Spleen (tissue), 11 donors: ENCODE measurements around the gene EWSR1. TPM values are rescaled to one million over a fixed set of nuclear protein-coding genes. Genes with fewer than 3 reads are reported as not detected.
A peak's percentile ranks its signal among the peaks of the same experiment; 100 is the strongest.

Experiments used
- DNase-seq: peaks from one replicate; pipeline ENCODE4 v3.0.0-alpha.2; 2020
- H3K27ac ChIP-seq, 8 donors: fragments of 200-600 bp; sonication (generic) in 7 of 8; 1 replicate in 4 of 8; 2 replicates in 4 of 8; pipeline versions ENCODE4 v1.5.0 to v1.8.0; 2016 to 2021; ENCODE audit warnings: inconsistent platforms in 4 of 8, mild to moderate bottlenecking in 4 of 8, moderate library complexity in 1 of 8
- H3K27me3 ChIP-seq, 7 donors: fragments of 200-600 bp; sonication (generic) in 6 of 7; replicated peaks in 1 of 7; 1 replicate in 4 of 7; 2 replicates in 3 of 7; pipeline versions ENCODE4 v1.5.0 to v1.8.0; 2016 to 2021; ENCODE audit warnings: inconsistent platforms in 3 of 7, mild to moderate bottlenecking in 1 of 7
- H3K36me3 ChIP-seq, 6 donors: fragments of 200-600 bp; sonication (generic) in 5 of 6; 1 replicate in 4 of 6; 2 replicates in 2 of 6; pipeline versions ENCODE4 v1.5.0 to v1.8.0; 2016 to 2021; ENCODE audit warnings: inconsistent platforms in 2 of 6
- H3K4me1 ChIP-seq, 6 donors: fragments of 200-600 bp; sonication (generic) in 5 of 6; 1 replicate in 3 of 6; 2 replicates in 3 of 6; pipeline versions ENCODE4 v1.5.0 to v1.8.0; 2016 to 2021; ENCODE audit warnings: inconsistent platforms in 3 of 6
- H3K4me3 ChIP-seq, 8 donors: fragments of 200-600 bp; sonication (generic) in 7 of 8; 1 replicate in 4 of 8; 2 replicates in 4 of 8; pipeline versions ENCODE4 v1.5.0 to v1.8.0; 2016 to 2021; ENCODE audit warnings: inconsistent platforms in 4 of 8, mild to moderate bottlenecking in 4 of 8, moderate library complexity in 2 of 8
- H3K9me3 ChIP-seq, 8 donors: fragments of 200-600 bp; sonication (generic) in 7 of 8; 1 replicate in 4 of 8; 2 replicates in 4 of 8; pipeline versions ENCODE4 v1.5.0 to v1.8.0; 2016 to 2021; ENCODE audit warnings: inconsistent platforms in 4 of 8
- POLR2A ChIP-seq, 3 donors: fragments of 450-650 bp; IDR thresholded peaks; one replicate each; pipeline ENCODE4 v1.5.1; 2017; ENCODE audit warnings: antibody characterized with exemption in 3 of 3, mild to moderate bottlenecking in 1 of 3
- POLR2AphosphoS5 ChIP-seq, 3 donors: sonication (generic); formaldehyde crosslinking; IDR thresholded peaks; one replicate each; pipeline ENCODE4 v1.5.1; 2017; ENCODE audit warnings: antibody characterized with exemption in 3 of 3
- WGBS, 5 donors: extraction: QIAGEN DNeasy Blood & Tissue Kit in 3 of 5; methylation state at CpG; one replicate each; pipeline versions ENCODE4 v1.1.5 to v1.1.7; 2013 to 2018; 5-methylcytosine and 5-hydroxymethylcytosine counted together
- intact Hi-C: fragments of 100-400 bp; cut with DNase I; formaldehyde crosslinking; loops from one replicate; pipeline ENCODE4 v1.15.0; 2023; ENCODE audit warnings: low total_unique reads
- polyA plus RNA-seq, 3 donors: library from polyadenylated mRNA; stranded (reverse); fragments of 200-250 nt; gene quantifications; one replicate each; pipeline ENCODE4 v1.2.1, GENCODE V29; 2013
- total RNA-seq, 7 donors: library from RNA; depleted of rRNA in 3 of 7; stranded (reverse); fragments of >200 nt in 3 of 7; fragmentation: NEBNext Ultra II Directional in 4 of 7; extraction: Animal tissue kit (Norgen Biotek cat#: 25700) in 4 of 7; gene quantifications; one replicate each; pipeline versions ENCODE4 v1.1.0 to v1.2.1, GENCODE V29; 2016 to 2021
- TF ChIP-seq, protein P1 (sequence below), 11 experiments: fragments of 200-600 bp in 7 of 11; fragments of 450-650 bp in 4 of 11; sonication (generic) in 4 of 11; IDR thresholded peaks in 8 of 11; conservative IDR thresholded peaks in 3 of 11; 1 replicate in 7 of 11; 2 replicates in 4 of 11; pipeline versions ENCODE4 v1.4.0 to v1.8.0; 2016 to 2021; ENCODE audit warnings: antibody characterized with exemption in 11 of 11, inconsistent platforms in 4 of 11, mild to moderate bottlenecking in 1 of 11
- donor health status: healthy with polysubstance abuse.
- donor health status: DM: no; HTN: no; CAD: no; lungs with moderate emphysema.
- donor health status: DM: no; HTN: no; CAD: no.
- donor health status: Bipolar disorder and iron deficiency.
- donor health status: healthy.
- donor health status: DM: no; HTN: no; CAD: no.
- donor health status: DM: yes; HTN: yes; CAD: no.

The EWSR1 gene
- total and polyA plus RNA-seq, 10 donors: 127 to 282 (median 239) TPM

DNA sequence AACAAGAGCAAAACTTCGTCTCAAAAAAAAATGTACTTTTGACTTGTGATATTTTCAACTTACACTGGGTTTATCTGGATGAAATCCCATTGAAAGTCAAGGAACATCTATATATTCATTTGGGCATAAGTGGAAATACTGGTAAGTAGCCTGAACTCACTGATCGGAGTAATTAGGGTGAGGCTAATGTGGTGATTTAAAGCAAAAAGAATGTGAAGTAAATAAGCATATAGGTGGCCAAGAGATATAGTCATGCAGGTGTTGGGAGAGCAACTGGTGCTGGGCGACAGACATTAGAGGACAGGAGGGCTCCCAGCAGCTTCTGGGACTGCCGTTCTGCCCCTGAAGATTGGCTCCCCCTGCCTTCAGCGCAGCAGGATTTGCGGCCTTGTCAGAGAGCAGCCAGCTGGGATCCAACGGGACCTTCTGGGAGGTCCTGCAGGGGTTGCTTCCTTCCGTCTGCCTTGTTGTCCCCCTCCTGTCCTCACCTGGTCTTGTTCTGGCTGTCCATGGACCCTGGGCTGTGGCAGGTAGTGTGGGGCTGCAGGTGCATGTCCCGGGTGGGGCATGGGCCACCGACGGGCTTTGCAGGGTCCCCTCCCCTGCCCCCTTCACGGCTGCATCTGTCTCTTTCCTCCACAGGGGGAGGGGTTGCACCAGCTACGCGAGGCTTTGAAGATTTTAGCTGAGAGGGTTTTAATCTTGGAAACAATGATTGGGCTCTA is 14.3 kb upstream of the EWSR1 start:
- Histone ChIP-seq H3K27ac (no peak overlapping the region), H3K4me3 (no peak overlapping the region), H3K9me3 (no peaks in the 10 kb centered on the region), H3K4me1 (peaks cover 0 to 8% (median 2%) of the 10 kb centered on the region in 6 donors), H3K36me3 (peaks cover 0 to 43% (median 0%) of the 10 kb centered on the region in 6 donors), H3K27me3 (no peaks in the 10 kb centered on the region)
- intact Hi-C loops: no loop called here
- TF ChIP-seq POLR2AphosphoS5 (IDR thresholded peaks at IDR 0.05): peak in 1 of 3 donors; percentile 42
- TF ChIP-seq POLR2A (IDR thresholded peaks at IDR 0.05): no peak
- 82 to 94% (median 88%) methylated on average over 9 to 14 of the region's 14 CpGs for WGBS, 5 donors
- DNase-seq: no peak

DNA sequence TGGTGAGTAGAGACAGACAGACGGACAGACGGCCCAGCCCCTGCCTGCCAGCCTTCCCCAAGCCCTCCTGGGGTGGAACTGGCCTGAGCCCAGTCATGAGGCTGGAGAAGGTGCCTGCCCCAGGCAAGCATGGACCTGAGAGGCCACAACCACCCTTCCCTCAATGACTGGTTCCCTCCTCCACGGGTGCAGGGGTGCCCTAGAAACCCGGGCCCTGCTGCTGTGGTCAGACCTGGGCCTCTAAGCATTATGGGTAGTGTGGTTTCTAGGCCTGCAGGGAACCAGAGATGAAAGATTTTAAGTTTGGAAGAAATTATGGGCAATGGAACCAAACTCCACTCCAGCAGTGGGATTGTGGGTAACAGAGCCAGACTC is 13.8 kb upstream of the EWSR1 start:
- Histone ChIP-seq H3K4me1 (peaks cover 0 to 8% (median 2%) of the 10 kb centered on the region in 6 donors), H3K4me3 (no peak overlapping the region), H3K27me3 (no peaks in the 10 kb centered on the region), H3K36me3 (peaks cover 0 to 48% (median 0%) of the 10 kb centered on the region in 6 donors), H3K27ac (no peak overlapping the region), H3K9me3 (no peaks in the 10 kb centered on the region)
- TF ChIP-seq POLR2A (IDR thresholded peaks at IDR 0.05) (no peak), POLR2AphosphoS5 (IDR thresholded peaks at IDR 0.05) (peak in 1 of 3 donors; percentile 8)
- intact Hi-C loops: no loop called here
- DNase-seq: no peak
- 42 to 64% (median 52%) methylated on average over 4 of the region's 4 CpGs for WGBS, 5 donors

DNA sequence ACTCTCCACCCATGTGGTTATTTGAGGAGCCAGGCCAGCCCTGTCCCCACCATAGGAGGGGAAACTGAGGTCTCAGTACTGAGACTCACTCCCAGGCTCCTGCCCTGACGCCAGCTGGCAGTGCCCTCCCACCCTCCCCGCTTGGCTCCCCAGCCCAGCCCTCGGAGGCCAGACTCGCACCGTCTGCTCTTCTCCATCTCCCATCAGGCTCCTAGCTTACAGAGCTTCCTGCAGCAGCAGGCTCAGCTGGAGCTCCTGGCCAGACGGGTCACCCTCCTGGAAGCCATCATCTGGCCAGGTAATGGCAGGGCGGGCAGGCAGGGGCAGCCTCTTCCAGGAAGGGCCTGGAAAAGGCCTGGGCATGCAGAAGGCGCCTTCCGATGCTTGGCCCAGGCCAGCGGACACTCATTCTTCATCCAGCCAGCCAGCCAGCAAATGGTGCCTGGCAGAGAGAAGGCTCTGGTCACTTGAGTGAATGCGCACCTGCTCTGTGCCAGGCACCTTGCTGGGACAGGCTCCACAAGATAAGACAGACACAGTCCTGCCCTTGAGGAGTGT is 12.9 kb upstream of the EWSR1 start:
- no peak for DNase-seq
- 94 to 100% (median 98%) methylated on average over 9 to 11 of the region's 11 CpGs for WGBS, 5 donors
- Histone ChIP-seq H3K36me3 (peaks cover 0 to 52% (median 0%) of the 10 kb centered on the region in 6 donors), H3K27ac (no peak overlapping the region), H3K9me3 (no peaks in the 10 kb centered on the region), H3K4me3 (no peak overlapping the region), H3K4me1 (peaks cover 0 to 8% (median 2%) of the 10 kb centered on the region in 6 donors), H3K27me3 (no peaks in the 10 kb centered on the region)
- TF ChIP-seq POLR2AphosphoS5 (IDR thresholded peaks at IDR 0.05) (peak in 2 of 3 donors; percentile 18 to 20), POLR2A (IDR thresholded peaks at IDR 0.05) (no peak)
- intact Hi-C loops: no loop called here

DNA sequence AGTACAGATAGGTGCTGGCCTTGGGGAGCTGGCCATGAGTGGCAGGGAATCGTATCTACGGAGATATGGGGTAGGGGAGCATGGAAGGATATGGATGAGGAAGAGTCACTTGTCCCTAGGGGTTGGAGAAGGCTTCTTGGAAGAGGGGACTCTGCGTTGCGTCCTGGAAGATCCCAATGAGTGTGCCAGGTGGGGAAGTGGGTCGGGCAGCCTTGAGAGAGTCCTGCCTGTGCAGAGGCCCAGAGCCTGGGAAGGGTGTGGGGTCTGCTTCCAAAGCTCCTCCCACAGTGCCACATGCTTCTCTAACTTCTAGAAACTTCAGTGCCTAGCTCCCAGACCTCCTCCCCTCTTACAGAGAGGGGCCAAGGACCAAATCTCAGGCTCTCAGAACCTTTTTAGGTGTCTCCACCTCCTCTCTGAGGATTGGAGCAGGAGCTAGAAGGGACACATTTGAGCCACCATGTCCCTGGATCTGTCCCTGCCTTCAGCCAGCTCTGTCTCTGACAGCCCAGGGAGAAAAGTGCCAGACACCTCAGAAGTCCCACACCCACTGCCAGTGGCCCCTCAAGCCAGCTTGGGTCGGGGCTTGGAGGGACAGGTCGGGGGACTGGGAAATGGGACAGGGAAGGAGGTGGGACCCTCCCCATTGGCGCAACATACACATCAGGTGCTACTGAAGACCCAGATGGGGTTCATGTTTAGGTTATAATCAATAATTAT is 11.3 kb upstream of the EWSR1 start:
- intact Hi-C loops: no loop called here
- no peaks in the 10 kb centered on the region for H3K9me3 ChIP-seq
- H3K4me3 ChIP-seq: no peak overlapping the region
- peaks cover 0 to 8% (median 2%) of the 10 kb centered on the region in 6 donors for H3K4me1 ChIP-seq
- peaks cover 0 to 64% (median 4%) of the 10 kb centered on the region in 6 donors for H3K36me3 ChIP-seq
- no peak for TF ChIP-seq POLR2A (IDR thresholded peaks at IDR 0.05)
- TF ChIP-seq, protein P1, sequence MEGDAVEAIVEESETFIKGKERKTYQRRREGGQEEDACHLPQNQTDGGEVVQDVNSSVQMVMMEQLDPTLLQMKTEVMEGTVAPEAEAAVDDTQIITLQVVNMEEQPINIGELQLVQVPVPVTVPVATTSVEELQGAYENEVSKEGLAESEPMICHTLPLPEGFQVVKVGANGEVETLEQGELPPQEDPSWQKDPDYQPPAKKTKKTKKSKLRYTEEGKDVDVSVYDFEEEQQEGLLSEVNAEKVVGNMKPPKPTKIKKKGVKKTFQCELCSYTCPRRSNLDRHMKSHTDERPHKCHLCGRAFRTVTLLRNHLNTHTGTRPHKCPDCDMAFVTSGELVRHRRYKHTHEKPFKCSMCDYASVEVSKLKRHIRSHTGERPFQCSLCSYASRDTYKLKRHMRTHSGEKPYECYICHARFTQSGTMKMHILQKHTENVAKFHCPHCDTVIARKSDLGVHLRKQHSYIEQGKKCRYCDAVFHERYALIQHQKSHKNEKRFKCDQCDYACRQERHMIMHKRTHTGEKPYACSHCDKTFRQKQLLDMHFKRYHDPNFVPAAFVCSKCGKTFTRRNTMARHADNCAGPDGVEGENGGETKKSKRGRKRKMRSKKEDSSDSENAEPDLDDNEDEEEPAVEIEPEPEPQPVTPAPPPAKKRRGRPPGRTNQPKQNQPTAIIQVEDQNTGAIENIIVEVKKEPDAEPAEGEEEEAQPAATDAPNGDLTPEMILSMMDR (IDR thresholded peaks at IDR 0.05 in 8 of 11, conservative IDR thresholded peaks at IDR 0.05 in 3 of 11): no peak
- TF ChIP-seq POLR2AphosphoS5 (IDR thresholded peaks at IDR 0.05): no peak
- no peak for DNase-seq
- 84 to 95% (median 90%) methylated on average over 8 of the region's 8 CpGs for WGBS, 5 donors
- H3K27ac ChIP-seq: no peak overlapping the region
- H3K27me3 ChIP-seq: no peaks in the 10 kb centered on the region

DNA sequence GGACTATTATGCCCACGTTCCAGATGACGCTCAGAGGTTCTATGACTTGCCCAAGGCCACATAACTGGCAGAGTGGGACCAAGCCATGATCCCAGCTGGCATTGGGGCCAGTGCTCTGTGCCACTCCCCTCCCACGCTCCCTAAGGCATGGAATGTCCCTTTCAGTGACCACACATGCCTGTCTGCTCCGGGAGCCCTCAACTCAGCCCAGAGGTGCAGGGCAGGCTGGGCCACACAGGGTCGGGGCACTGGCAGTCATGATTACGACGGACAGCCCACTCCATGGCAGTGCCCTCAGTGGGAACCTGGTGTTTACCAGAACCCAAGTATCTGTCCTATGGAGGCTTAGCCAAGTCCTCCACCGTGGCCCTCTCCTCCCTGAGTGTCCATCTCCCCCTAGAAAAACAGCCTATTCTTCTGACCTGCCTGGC is 10.3 kb upstream of the EWSR1 start:
- TF ChIP-seq POLR2AphosphoS5 (IDR thresholded peaks at IDR 0.05): peak; percentile 25 to 57 (median 51)
- TF ChIP-seq, protein P1 (IDR thresholded peaks at IDR 0.05 in 8 of 11, conservative IDR thresholded peaks at IDR 0.05 in 3 of 11): no peak
- Histone ChIP-seq H3K9me3 (no peaks in the 10 kb centered on the region), H3K4me1 (peaks cover 0 to 8% (median 2%) of the 10 kb centered on the region in 6 donors), H3K27ac (peak overlapping the region in 1 of 8 donors; percentile 53), H3K4me3 (no peak overlapping the region), H3K36me3 (peaks cover 0 to 73% (median 4%) of the 10 kb centered on the region in 6 donors), H3K27me3 (no peaks in the 10 kb centered on the region)
- intact Hi-C loops: no loop called here
- 68 to 87% (median 76%) methylated on average over 6 to 8 of the region's 8 CpGs for WGBS, 5 donors
- DNase-seq: no peak
